Esophagus muscularis mucosa (tissue), 4 donors: ENCODE measurements around the gene IDI1.

Source experiments
- EP300 ChIP-seq: sonication (generic); formaldehyde crosslinking; IDR thresholded peaks from one replicate; pipeline ENCODE4 v1.6.1; 2017; ENCODE audit warnings: antibody characterized with exemption
- POLR2A ChIP-seq: fragments of 450-650 bp; IDR thresholded peaks from one replicate; pipeline ENCODE4 v1.6.1; 2017; ENCODE audit warnings: antibody characterized with exemption, moderate library complexity, mild to moderate bottlenecking, low read depth
- TF ChIP-seq, protein P1 (sequence below), 3 experiments: fragments of 200-600 bp in 2 of 3; fragments of 450-650 bp in 1 of 3; sonication (generic) in 2 of 3; IDR thresholded peaks; one replicate each; pipeline ENCODE4 v1.5.1; 2017 to 2019; ENCODE audit warnings: antibody characterized with exemption in 3 of 3, mild to moderate bottlenecking in 2 of 3, moderate library complexity in 1 of 3

DNA sequence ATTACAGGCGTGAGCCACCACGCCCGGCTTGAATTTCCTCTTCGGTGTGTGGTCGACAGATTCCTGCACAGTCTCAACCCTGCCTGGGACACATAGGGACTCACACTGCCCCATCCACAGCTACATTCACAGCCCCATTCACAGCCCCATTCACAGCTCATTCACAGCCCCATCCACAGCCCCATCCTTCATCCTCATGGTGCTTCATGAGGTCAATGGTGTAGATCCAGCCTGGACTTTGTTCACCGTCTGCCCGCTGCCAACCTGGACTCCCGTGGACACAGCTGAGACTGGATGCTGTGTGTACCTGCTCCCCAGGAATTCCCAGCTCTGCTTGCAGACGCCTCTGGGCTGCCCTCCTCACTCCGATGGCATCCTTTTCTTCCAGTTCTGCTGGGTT, 28.5 kb downstream of the IDI1 start:
- TF ChIP-seq EP300 = no peak
- TF ChIP-seq, protein P1, sequence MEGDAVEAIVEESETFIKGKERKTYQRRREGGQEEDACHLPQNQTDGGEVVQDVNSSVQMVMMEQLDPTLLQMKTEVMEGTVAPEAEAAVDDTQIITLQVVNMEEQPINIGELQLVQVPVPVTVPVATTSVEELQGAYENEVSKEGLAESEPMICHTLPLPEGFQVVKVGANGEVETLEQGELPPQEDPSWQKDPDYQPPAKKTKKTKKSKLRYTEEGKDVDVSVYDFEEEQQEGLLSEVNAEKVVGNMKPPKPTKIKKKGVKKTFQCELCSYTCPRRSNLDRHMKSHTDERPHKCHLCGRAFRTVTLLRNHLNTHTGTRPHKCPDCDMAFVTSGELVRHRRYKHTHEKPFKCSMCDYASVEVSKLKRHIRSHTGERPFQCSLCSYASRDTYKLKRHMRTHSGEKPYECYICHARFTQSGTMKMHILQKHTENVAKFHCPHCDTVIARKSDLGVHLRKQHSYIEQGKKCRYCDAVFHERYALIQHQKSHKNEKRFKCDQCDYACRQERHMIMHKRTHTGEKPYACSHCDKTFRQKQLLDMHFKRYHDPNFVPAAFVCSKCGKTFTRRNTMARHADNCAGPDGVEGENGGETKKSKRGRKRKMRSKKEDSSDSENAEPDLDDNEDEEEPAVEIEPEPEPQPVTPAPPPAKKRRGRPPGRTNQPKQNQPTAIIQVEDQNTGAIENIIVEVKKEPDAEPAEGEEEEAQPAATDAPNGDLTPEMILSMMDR (IDR thresholded peaks at IDR 0.05) = no peak
- no peak for TF ChIP-seq POLR2A
